ENCODE measurements around the gene PKM. TPM values are rescaled to one million over a fixed set of nuclear protein-coding genes. Genes with fewer than 3 reads are reported as not detected.

The PKM gene
- total RNA-seq, 1 donor from 2014 or later: 604 TPM

- Mint-ChIP-seq H3K27ac (ENCODE audit: unreplicated experiment) (no peak overlapping the region), H3K36me3 (ENCODE audit: low read depth, unreplicated experiment) (peaks cover 41% of the 10 kb centered on the region)
Measured at GRCh38 chr15:72198356-72199204, 32.4 kb downstream of the PKM start.

DNA sequence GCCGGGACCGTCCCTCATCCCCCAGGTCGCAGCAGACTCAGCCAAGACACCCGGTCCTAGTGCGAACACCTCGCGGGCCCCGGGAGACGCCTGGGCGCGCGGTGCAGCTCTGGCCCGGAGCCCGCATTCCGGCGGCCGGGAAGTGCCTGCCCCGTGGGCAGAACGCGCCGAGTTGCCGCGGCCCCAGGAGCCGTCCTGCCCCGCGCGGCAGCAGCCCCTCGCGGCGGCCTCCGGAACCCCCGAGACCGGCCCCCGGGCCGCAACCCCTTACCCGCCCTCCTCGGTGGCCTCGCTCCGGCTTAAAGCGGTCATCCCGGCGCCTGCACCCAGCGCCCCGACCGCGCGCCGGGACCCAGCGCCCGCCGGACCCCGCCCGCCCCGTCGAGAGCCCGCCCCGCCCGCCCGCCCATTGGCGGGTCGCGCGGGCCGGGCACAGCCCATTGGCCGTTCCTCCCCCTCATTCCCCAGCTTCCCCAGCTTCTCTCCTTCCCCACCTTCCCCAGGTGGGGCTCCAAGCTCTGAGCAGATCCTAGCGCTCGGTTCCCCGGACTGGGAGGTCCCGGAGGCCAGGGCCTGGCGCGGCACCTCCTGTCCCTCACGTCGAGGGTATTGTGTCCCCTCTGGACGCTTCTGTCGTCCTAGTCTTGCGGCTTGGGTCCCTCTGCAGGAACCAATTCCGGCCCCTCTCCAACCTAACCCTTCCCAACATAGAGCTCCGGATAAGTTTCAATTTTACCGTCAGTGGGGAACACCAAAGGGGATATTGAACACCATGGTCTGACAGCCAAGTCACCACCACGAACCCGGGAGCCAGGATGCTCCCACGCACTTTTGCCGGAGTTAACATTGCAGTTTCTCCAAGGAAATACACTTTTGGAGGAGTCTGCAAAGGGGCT is 33.3 kb downstream of the PKM start, which contains the start of gene GRAMD2A:
Gene GRAMD2A (minus strand): TSS at position 328 of the 896 bp plus-strand sequence.
- H3K36me3 Mint-ChIP-seq (ENCODE audit: low read depth, unreplicated experiment): peaks cover 33% of the 10 kb centered on the region
- no peak for TF ChIP-seq CTCF (IDR thresholded peaks at IDR 0.05; ENCODE audit: unreplicated experiment)
- H3K27ac Mint-ChIP-seq (ENCODE audit: unreplicated experiment): no peak within 1 kb of the TSS
- peaks cover 14% of the 10 kb centered on the region for H3K27me3 Mint-ChIP-seq (ENCODE audit: unreplicated experiment)
- H3K4me1 Mint-ChIP-seq (ENCODE audit: unreplicated experiment): peaks cover 4% of the 10 kb centered on the region
- peak within 1 kb of the TSS; percentile 82 for H3K4me3 Mint-ChIP-seq (ENCODE audit: unreplicated experiment)
- peak; percentile 33 for DNase-seq (ENCODE audit: low spot score)
- H3K9me3 Mint-ChIP-seq (ENCODE audit: unreplicated experiment): no peaks in the 10 kb centered on the region

More at GRCh38 chr15:72198356-72199204, 32.4 kb downstream of the PKM start:
- H3K27me3 Mint-ChIP-seq (ENCODE audit: unreplicated experiment): peaks cover 13% of the 10 kb centered on the region
- TF ChIP-seq CTCF (IDR thresholded peaks at IDR 0.05; ENCODE audit: unreplicated experiment): no peak
- no peaks in the 10 kb centered on the region for H3K9me3 Mint-ChIP-seq (ENCODE audit: unreplicated experiment)
- DNase-seq (ENCODE audit: low spot score): no peak
- H3K4me3 Mint-ChIP-seq (ENCODE audit: unreplicated experiment): peak overlapping the region; percentile 82
- H3K4me1 Mint-ChIP-seq (ENCODE audit: unreplicated experiment): peaks cover 4% of the 10 kb centered on the region

DNA sequence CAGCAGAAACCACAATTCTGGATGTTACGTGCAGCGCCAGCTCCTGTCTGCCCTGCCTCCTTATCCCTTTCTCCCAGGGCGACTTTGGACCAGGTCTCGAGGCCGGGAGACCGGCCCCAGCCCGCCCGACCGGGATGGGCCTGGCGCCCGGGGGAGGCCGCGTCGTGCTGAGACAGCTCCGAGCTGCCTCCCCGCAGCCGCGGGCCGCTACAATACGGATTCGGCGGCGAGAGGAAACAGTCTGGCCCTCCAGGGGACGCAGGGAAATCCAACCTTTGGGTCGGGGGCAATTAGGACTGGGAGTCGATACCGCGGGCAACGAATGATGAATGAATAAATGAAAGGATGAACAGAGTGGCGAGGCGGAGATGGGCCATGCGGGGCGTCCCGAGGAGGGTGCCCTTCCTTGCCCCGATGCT is 33.9 kb downstream of the PKM start:
- Mint-ChIP-seq H3K4me1 (ENCODE audit: unreplicated experiment) (peaks cover 4% of the 10 kb centered on the region), H3K36me3 (ENCODE audit: low read depth, unreplicated experiment) (peaks cover 33% of the 10 kb centered on the region), H3K27me3 (ENCODE audit: unreplicated experiment) (peaks cover 14% of the 10 kb centered on the region), H3K27ac (ENCODE audit: unreplicated experiment) (no peak overlapping the region), H3K9me3 (ENCODE audit: unreplicated experiment) (no peaks in the 10 kb centered on the region), H3K4me3 (ENCODE audit: unreplicated experiment) (no peak overlapping the region)
- TF ChIP-seq CTCF (IDR thresholded peaks at IDR 0.05; ENCODE audit: unreplicated experiment): no peak
- no peak for DNase-seq (ENCODE audit: low spot score)

DNA sequence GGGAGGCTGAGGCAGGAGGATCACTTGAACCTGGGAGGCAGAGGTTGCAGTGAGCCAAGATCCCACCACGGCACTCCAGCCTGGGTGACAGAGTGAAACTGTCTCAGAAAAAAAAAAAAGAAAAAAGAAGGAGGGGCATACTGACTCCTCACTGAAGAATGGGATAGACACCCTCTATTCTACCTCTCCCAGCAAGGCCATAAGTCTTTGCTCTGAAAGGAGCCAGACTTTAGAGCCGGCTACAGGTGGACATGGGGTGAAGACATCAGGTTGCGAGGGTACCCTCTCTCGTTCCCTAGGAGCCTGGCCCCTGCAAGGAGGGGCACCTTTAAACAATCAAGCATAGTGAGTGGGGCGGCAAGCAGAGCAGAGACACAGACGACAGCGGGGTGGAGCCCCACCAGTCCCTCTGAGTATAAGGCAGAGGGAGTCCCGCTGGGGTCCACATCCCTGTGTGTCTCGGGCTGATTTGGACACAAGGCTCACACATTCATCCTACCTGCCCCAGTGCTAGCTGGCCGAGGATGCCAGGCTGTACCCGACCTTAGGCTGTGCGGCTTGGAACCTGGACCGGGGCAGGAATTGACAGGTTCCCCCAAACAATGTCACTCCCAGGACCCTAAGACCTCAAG is 34.5 kb downstream of the PKM start:
- DNase-seq (ENCODE audit: low spot score): no peak
- no peak overlapping the region for H3K4me3 Mint-ChIP-seq (ENCODE audit: unreplicated experiment)

More for the DNA sequence above, 34.5 kb downstream of the PKM start:
- H3K4me1 Mint-ChIP-seq (ENCODE audit: unreplicated experiment): peaks cover 4% of the 10 kb centered on the region
- no peaks in the 10 kb centered on the region for H3K9me3 Mint-ChIP-seq (ENCODE audit: unreplicated experiment)
- TF ChIP-seq CTCF (IDR thresholded peaks at IDR 0.05; ENCODE audit: unreplicated experiment): no peak
- H3K27ac Mint-ChIP-seq (ENCODE audit: unreplicated experiment): no peak overlapping the region
- peaks cover 33% of the 10 kb centered on the region for H3K36me3 Mint-ChIP-seq (ENCODE audit: low read depth, unreplicated experiment)
- peaks cover 14% of the 10 kb centered on the region for H3K27me3 Mint-ChIP-seq (ENCODE audit: unreplicated experiment)

All from endothelial cell (in vitro differentiated cells).